HCT116 (cell line): ENCODE data around the gene SFXN2. TPM values are rescaled to one million over a fixed set of nuclear protein-coding genes. Genes with fewer than 3 reads are reported as not detected.

Experiments used
- ATAC-seq: fragments of 200-7000 bp; cut with Tn5 transposase; 2 replicates; pipeline ENCODE4 v1.9.1; 2020; ENCODE audit warnings: mild to moderate bottlenecking, moderate library complexity
- BruUV-seq: library from RNA; stranded (reverse); fragments of 400-500 nt; replicated peaks from 2 replicates; lab custom pipeline; 2021; lab: Mats Ljungman, UMichigan
- CTCF ChIA-PET: fragments of 300-600 bp; sonication (Branson Sonifier 250); formaldehyde crosslinking; loops from one replicate; lab custom pipeline; 2021; ENCODE audit warnings: antibody characterized with exemption; lab: Charles Lee
- POLR2A ChIA-PET: fragments of 300-600, 350-600 bp; sonication (Branson Sonifier 250); formaldehyde crosslinking; loops from one replicate; lab custom pipeline; 2021; ENCODE audit warnings: antibody characterized with exemption; lab: Charles Lee
- RAD21 ChIA-PET, 2 experiments: fragments of 300-600 bp; sonication (Branson Sonifier 250); formaldehyde crosslinking; loops; one replicate each; lab custom pipeline; 2023; ENCODE audit warnings: low total read pairs in 2 of 2; ENCODE audit not compliant: uncharacterized antibody in 2 of 2, unreplicated experiment in 2 of 2, low non-redundant PET in 1 of 2; lab: Charles Lee
- DNase-seq: peaks from one replicate; pipeline ENCODE4 v3.0.0-alpha.2; 2010; ENCODE audit warnings: low read depth, low spot score
- H2AFZ ChIP-seq: fragments of 200-600 bp; shearing (Covaris generic), sonication (generic); 2 replicates; pipeline ENCODE4 v1.6.1; 2017; ENCODE audit warnings: low read depth, mixed run types, mixed read lengths, antibody characterized with exemption, low read length; ENCODE audit not compliant: poor library complexity, severe bottlenecking
- H3K27ac ChIP-seq: 2 replicates; pipeline ENCODE4 v1.5.1; 2012; ENCODE audit warnings: low read depth, low read length
- H3K27me3 ChIP-seq: fragments of 200-600 bp; sonication (generic); 2 replicates; pipeline ENCODE4 v1.6.1; 2016; ENCODE audit warnings: mixed run types, low read length, mixed read lengths; ENCODE audit not compliant: insufficient read depth
- H3K36me3 ChIP-seq, 2 experiments: fragments of 200-500 bp in 1 of 2; fragments of 200-600 bp in 1 of 2; sonication (Bioruptor generic) in 1 of 2; sonication (generic) in 1 of 2; 2 replicates each; pipeline versions ENCODE4 v1.5.1 to v1.6.1; 2014 to 2016; ENCODE audit warnings: low read length in 2 of 2, inconsistent platforms in 1 of 2, mixed read lengths in 1 of 2, mixed run types in 1 of 2; ENCODE audit not compliant: insufficient read depth in 2 of 2, control insufficient read depth in 1 of 2
- H3K4me1 ChIP-seq, 2 experiments: fragments of 200-600 bp in 1 of 2; sonication (generic) in 1 of 2; 2 replicates each; pipeline versions ENCODE4 v1.5.1 to v1.6.1; 2012 to 2017; ENCODE audit warnings: low read length in 2 of 2, inconsistent platforms in 1 of 2, mild to moderate bottlenecking in 1 of 2, mixed read lengths in 1 of 2, mixed run types in 1 of 2, moderate library complexity in 1 of 2; ENCODE audit not compliant: insufficient read depth in 2 of 2, control insufficient read depth in 1 of 2
- H3K4me2 ChIP-seq: fragments of 200-600 bp; sonication (generic); 2 replicates; pipeline ENCODE4 v1.6.1; 2017; ENCODE audit warnings: mixed run types, low read length, mixed read lengths
- H3K4me3 ChIP-seq, 2 experiments: fragments of 200-600 bp in 1 of 2; sonication (generic) in 1 of 2; replicated peaks in 1 of 2; 2 replicates each; pipeline ENCODE4 v1.5.1; 2011 to 2016; ENCODE audit warnings: low read length in 2 of 2, control low read depth in 1 of 2, low read depth in 1 of 2, mild to moderate bottlenecking in 1 of 2, mixed read lengths in 1 of 2, mixed run types in 1 of 2
- H3K79me2 ChIP-seq: fragments of 200-600 bp; sonication (generic); 2 replicates; pipeline ENCODE4 v1.6.1; 2017; ENCODE audit warnings: mild to moderate bottlenecking, mixed run types, low read length, moderate library complexity, mixed read lengths; ENCODE audit not compliant: insufficient read depth
- H3K9ac ChIP-seq: fragments of 200-600 bp; sonication (generic); 2 replicates; pipeline ENCODE4 v1.6.1; 2016; ENCODE audit warnings: low read length, mixed read lengths
- H3K9me2 ChIP-seq: fragments of 200-600 bp; sonication (generic), shearing (Covaris generic); 2 replicates; pipeline ENCODE4 v1.6.1; 2017; ENCODE audit warnings: mixed run types, mild to moderate bottlenecking, moderate library complexity; ENCODE audit not compliant: insufficient read depth
- H3K9me3 ChIP-seq, 2 experiments: fragments of 200-500 bp in 1 of 2; fragments of 200-600 bp in 1 of 2; sonication (Bioruptor generic) in 1 of 2; sonication (generic) in 1 of 2; 2 replicates each; pipeline ENCODE4 v1.6.1; 2014 to 2017; ENCODE audit warnings: low read length in 2 of 2, mixed read lengths in 2 of 2, inconsistent platforms in 1 of 2, low read depth in 1 of 2, mild to moderate bottlenecking in 1 of 2, mixed run types in 1 of 2, moderate library complexity in 1 of 2; ENCODE audit not compliant: control insufficient read depth in 1 of 2, insufficient read depth in 1 of 2
- H4K20me1 ChIP-seq: fragments of 200-600 bp; sonication (generic), shearing (Covaris generic); 2 replicates; pipeline ENCODE4 v1.6.1; 2017; ENCODE audit warnings: mixed run types, mild to moderate bottlenecking, moderate library complexity; ENCODE audit not compliant: insufficient read depth
- CBX3 ChIP-seq: IDR thresholded peaks from 2 replicates; pipeline ENCODE4 v1.6.1; 2012; ENCODE audit warnings: low read depth
- CEBPB ChIP-seq: IDR thresholded peaks from 2 replicates; pipeline ENCODE4 v1.6.1; 2012; ENCODE audit warnings: low read depth
- ELF1 ChIP-seq: IDR thresholded peaks from 2 replicates; pipeline ENCODE4 v1.6.1; 2012; ENCODE audit warnings: low read depth, borderline replicate concordance
- EZH2phosphoT487 ChIP-seq: fragments of 200-600 bp; IDR thresholded peaks from 2 replicates; pipeline ENCODE4 v1.6.1; 2018; ENCODE audit warnings: antibody characterized with exemption, borderline replicate concordance
- POLR2A ChIP-seq: IDR thresholded peaks from 2 replicates; pipeline ENCODE4 v1.7.0; 2011; ENCODE audit warnings: borderline replicate concordance; ENCODE audit not compliant: insufficient read depth, insufficient read length; ENCODE audit errors: extremely low read depth
- RAD21 ChIP-seq: IDR thresholded peaks from 2 replicates; pipeline ENCODE4 v1.6.1; 2012; ENCODE audit warnings: low read depth, mild to moderate bottlenecking
- TCF7L2 ChIP-seq: IDR thresholded peaks from 2 replicates; pipeline ENCODE4 v1.7.0; 2011; ENCODE audit warnings: borderline replicate concordance, inconsistent platforms; ENCODE audit not compliant: insufficient read depth, insufficient read length; ENCODE audit errors: extremely low read depth
- YY1 ChIP-seq: IDR thresholded peaks from 2 replicates; pipeline ENCODE4 v1.6.1; 2011; ENCODE audit warnings: low read length, low read depth, moderate library complexity, mild to moderate bottlenecking; ENCODE audit not compliant: insufficient replicate concordance; ENCODE audit errors: extremely low read depth
- ZFX ChIP-seq: fragments of 450-650 bp; IDR thresholded peaks from 2 replicates; pipeline ENCODE4 v1.6.1; 2017
- intact Hi-C: fragments of 100-400 bp; cut with micrococcal nuclease; formaldehyde crosslinking; loops from 2 replicates; pipeline ENCODE4 v1.10.0; 2022
- total RNA-seq: library from RNA; stranded (reverse); gene quantifications from one replicate; pipeline ENCODE4 v1.2.1, GENCODE V29; 2021; ENCODE audit not compliant: unreplicated experiment
- TF ChIP-seq, protein P1 (sequence below), 3 experiments: fragments of 200-600 bp in 1 of 3; sonication (generic) in 1 of 3; IDR thresholded peaks in 2 of 3; conservative IDR thresholded peaks in 1 of 3; 2 replicates each; pipeline ENCODE4 v1.5.1; 2012 to 2017; ENCODE audit warnings: low read depth in 2 of 3, low read length in 2 of 3, antibody characterized with exemption in 1 of 3, borderline replicate concordance in 1 of 3, control low read depth in 1 of 3, mild to moderate bottlenecking in 1 of 3, mixed read lengths in 1 of 3, mixed run types in 1 of 3, moderate library complexity in 1 of 3; ENCODE audit not compliant: insufficient read depth in 1 of 3
- TF ChIP-seq, protein P2 (sequence below): IDR thresholded peaks from 2 replicates; pipeline ENCODE4 v1.6.1; 2012
- TF ChIP-seq, protein P3 (sequence below): IDR thresholded peaks from 2 replicates; pipeline ENCODE4 v1.6.1; 2012

The SFXN2 gene
- total RNA-seq, 1 experiment from 2014 or later: 22.9 TPM

DNA sequence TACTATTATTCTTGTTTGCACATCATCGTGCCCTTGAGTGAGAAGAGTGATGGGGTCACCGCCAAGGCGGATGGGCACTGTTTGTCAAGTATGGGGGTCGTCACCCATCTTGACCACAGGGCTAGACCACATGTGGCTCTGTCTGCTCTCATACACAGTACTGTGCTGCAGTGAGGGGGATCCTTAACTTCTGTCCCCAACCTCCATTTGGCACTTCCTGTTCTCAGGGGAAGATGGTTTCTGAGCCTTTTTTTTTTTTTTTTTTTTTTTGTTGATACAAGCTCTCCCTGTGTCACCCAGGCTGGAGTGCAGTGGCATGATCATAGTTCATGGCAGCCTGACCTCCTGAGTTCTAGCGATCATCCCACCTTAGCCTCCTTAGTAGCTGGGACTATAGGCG lies 42.9 kb downstream of the SFXN2 start:
- Histone ChIP-seq H3K4me2 (no peak overlapping the region), H3K9me2 (no peaks in the 10 kb centered on the region), H3K27me3 (no peaks in the 10 kb centered on the region), H3K9ac (no peak overlapping the region), H3K79me2 (no peaks in the 10 kb centered on the region), H4K20me1 (no peaks in the 10 kb centered on the region), H3K4me1 (peaks cover 0 to 10% of the 10 kb centered on the region in 2 experiments; a peak in 2 of 4 replicates), H2AFZ (no peak overlapping the region), H3K9me3 (no peaks in the 10 kb centered on the region), H3K36me3 (no peaks in the 10 kb centered on the region), H3K4me3 (no peak overlapping the region), H3K27ac (no peak overlapping the region)
- no peak for ATAC-seq
- CTCF ChIA-PET: no interaction called here
- RAD21 ChIA-PET: interaction anchor here in 1 of 2 experiments (0.7 kb wide), 1 partner anchor 139 kb away, joined by 5 read pairs; no protein-coding TSS in a partner anchor
- no TSS peak for BruUV-seq
- no peak for DNase-seq
- TF ChIP-seq CBX3: no peak
- no peak for TF ChIP-seq CEBPB
- TF ChIP-seq RAD21: no peak
- TF ChIP-seq ZFX: no peak
- TF ChIP-seq, protein P1, sequence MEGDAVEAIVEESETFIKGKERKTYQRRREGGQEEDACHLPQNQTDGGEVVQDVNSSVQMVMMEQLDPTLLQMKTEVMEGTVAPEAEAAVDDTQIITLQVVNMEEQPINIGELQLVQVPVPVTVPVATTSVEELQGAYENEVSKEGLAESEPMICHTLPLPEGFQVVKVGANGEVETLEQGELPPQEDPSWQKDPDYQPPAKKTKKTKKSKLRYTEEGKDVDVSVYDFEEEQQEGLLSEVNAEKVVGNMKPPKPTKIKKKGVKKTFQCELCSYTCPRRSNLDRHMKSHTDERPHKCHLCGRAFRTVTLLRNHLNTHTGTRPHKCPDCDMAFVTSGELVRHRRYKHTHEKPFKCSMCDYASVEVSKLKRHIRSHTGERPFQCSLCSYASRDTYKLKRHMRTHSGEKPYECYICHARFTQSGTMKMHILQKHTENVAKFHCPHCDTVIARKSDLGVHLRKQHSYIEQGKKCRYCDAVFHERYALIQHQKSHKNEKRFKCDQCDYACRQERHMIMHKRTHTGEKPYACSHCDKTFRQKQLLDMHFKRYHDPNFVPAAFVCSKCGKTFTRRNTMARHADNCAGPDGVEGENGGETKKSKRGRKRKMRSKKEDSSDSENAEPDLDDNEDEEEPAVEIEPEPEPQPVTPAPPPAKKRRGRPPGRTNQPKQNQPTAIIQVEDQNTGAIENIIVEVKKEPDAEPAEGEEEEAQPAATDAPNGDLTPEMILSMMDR (IDR thresholded peaks at IDR 0.05 in 2 of 3, conservative IDR thresholded peaks at IDR 0.05 in 1 of 3; ENCODE audit: borderline replicate concordance in 1 of 3, insufficient read depth in 1 of 3, low read depth in 2 of 3, low read length in 2 of 3): no peak
- TF ChIP-seq ELF1: no peak
- TF ChIP-seq TCF7L2: no peak
- TF ChIP-seq EZH2phosphoT487: no peak
- TF ChIP-seq, protein P2, sequence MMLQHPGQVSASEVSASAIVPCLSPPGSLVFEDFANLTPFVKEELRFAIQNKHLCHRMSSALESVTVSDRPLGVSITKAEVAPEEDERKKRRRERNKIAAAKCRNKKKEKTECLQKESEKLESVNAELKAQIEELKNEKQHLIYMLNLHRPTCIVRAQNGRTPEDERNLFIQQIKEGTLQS: no peak
- TF ChIP-seq YY1: no peak
- TF ChIP-seq, protein P3, sequence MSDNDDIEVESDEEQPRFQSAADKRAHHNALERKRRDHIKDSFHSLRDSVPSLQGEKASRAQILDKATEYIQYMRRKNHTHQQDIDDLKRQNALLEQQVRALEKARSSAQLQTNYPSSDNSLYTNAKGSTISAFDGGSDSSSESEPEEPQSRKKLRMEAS: no peak
- no peak for TF ChIP-seq POLR2A
- intact Hi-C loops: no loop called here
- POLR2A ChIA-PET: interaction anchor here (1.6 kb wide), 1 partner anchor 14 kb away, joined by 3 read pairs; no protein-coding TSS in a partner anchor
